HuH-7 (cell line): ENCODE data around the gene SPON1.
"Not testable (repeated sequence)": the region's sequence is repeated elsewhere in the genome, so short reads cannot be mapped to it uniquely, and the experiment has no call there.

Source experiments
- DNase-seq: peaks from one replicate; pipeline ENCODE4 v3.0.0; 2011; ENCODE audit warnings: low spot score

SPON1 gene

GRCh38 chr11:13962562-13963168, at the start of gene SPON1:
SPON1 (plus strand) TSS chr11:13962723; CDS start chr11:13962905, 182 bp downstream.
- no peak for DNase-seq

GRCh38 chr11:13917264-13917663, 45.3 kb upstream of the SPON1 start:
- DNase-seq, result no peak

GRCh38 chr11:13917904-13918303, 44.6 kb upstream of the SPON1 start:
- no peak for DNase-seq

- DNase-seq, result no peak
These were observed 41.8 kb upstream of the SPON1 start for GRCh38 chr11:13920756-13921155.

DNA sequence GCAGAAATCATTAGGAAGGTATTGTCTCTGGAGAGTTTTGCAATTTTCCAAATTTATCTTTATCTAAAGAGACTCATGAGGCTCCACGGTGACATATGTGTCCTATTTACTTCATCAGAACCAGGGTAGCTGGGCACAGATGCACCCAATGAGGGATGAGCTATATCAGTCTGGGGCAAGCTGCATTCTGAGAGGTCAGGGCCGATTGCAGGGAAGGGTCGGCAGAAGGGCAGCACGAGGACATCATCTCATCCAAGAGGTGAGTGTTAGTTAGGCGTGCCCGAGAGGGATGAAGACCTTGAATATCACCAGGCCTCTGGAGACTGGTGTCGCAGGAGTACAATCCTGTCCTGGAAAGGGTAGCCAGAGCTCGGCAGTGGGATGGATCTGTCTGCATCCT, 41.0 kb upstream of the SPON1 start:
- DNase-seq, result no peak

DNA sequence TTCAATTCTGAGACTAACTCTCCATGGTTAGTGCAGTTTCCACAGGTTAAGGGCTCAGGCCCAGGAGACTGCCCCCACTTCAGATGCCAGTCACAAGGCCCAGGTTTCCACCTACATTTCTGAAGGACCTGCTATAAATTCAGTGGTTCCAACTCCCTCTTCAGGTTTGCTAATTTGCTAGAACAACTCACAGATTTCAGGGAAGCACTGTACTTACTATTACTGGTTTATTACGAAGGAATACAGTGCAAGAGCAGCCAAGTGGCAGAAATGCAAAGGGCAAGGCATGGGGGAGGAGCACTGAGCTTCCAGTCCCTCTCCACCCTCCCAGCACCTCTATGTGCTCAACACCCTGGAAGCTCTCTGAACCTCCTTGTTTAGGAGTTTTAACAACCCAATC, 39.3 kb upstream of the SPON1 start:
- no peak for DNase-seq

DNA sequence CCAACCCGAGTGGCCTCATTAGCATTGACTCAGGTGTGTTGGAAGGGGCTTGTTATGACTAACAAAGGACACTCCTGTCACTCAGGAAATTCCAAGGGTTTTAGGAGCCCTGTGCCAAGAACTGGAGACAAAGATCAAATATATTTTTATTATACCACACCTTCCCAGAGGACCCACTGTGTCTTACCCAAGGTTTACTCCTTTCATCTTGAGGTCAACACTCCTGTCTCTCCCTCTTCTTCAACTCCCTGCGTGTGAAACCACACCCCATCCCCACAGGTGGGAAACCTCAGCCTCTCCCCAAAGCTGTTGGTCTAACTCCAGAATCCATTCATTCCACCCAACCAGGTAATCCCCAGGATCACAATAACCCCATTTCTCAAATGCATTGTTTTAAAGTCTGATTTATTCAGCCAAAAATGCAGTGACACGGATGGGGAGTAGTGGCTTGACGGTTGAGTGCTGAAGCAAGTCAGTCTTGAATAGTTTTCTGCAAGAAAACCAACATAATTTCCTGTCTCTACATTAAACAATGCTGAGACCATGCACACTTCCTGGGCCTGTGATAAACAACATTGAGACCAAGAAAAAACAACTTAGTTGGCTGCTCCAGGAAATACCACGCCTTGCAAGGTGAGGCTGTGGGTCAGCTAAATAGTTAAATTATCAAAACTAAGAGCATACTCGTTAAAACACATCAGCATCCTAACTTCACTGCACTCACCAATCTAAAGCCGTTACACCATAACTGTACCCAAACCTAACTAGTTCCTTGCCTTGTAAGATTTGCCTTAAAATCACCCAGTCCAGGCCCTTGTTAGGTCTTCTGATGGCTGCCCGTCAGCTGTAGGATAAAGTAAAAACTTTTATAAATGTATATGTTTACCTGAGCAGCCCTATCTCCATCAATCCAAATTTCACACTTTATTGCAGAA, 38.5 kb upstream of the SPON1 start:
- no peak for DNase-seq

- no peak for DNase-seq
These were observed 37.7 kb upstream of the SPON1 start for GRCh38 chr11:13924801-13925327.

DNA sequence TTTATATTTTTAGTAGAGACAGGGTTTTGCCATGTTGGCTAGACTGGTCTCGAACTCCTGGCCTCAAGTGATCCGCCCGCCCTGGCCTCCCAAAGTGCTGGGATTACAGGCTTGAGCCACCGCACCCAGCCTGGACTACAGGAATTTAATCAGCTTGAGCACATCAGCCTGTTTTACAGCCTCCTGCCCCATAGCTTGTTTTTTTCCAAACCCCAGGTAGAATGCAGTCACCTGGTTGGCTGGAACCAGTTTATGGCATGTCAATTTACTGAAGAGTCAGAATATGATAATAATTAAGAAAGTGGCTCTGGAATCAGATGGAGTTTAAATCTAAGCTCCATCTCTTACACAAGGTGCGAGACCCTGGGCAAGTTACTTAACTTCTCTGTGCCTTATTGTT, 36.2 kb upstream of the SPON1 start:
- not testable (repeated sequence) for DNase-seq

- no peak for DNase-seq
These were observed 35.5 kb upstream of the SPON1 start for GRCh38 chr11:13926981-13927380.

DNA sequence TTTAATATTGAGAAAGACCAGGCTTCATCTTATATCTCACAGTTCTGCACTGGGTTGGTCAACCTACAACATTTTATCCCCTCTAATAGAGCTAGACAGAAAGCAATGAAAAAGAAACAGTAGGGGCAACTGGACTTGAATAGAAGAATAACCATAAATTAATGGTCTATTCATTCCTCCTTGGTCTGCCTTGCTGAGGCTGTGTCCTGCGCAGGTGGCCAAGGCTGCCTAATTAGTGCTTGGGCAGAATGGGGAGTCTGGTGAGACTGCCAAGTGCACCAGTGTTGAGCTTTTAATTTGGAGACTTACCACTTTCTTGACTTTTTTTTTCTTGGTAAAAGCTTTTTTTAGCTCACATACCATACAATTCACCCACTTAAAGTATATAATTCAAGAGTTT, 35.0 kb upstream of the SPON1 start:
- no peak for DNase-seq

DNA sequence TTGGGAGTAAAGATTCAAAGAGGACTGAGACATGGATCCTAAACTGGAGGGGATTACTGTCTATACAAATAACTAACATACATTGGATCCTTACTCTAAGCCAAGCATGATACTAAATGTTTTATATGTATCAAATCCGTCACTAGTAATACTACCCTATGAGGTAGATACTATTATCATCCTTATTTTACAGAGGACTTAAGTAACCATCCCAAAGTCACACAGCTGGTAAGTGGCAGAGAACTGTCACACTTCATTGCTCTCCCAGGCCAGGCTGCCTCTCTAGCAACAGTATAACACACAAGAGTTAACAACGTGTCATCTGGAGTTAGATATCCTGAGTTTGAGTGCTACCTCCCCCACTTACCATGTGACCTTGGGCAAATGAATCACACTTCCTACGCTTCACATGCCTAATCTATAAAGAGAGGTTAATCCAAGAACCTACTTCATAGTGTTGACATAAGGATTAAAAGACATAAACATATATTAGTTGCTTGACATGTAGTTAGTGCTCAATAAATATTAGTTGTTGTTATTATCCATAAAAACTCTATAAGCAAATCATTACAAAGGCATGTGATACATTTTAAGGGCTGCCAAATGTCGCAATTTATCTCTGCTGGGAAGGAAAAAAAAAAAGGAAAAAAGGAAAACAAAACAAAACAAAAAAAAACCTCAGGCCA, 33.8 kb upstream of the SPON1 start:
- DNase-seq, result no peak

DNA sequence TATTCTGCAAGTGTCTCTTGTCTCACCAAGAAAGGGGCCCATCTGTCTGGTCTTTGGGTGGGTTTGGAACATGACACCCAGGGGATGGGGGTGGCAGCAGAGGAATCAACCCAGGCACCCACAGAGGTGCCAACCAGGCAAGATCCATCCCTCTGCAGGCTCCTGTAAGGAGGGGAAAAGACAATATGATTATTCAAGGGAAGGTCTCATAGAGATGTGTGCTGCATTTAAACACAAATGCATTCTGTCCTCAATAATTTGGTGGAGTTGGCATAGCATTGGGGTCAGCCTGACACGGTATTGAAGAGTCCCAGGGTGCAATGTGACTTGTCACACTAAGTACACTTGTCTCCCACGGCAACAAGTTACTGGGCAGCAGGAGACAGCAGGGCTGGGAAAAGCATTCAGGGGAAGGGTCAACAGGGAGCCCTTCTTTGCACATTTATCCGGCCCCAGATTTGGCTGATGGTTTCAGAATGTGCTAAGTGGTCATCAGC, 33.1 kb upstream of the SPON1 start:
- DNase-seq, result no peak

GRCh38 chr11:13931356-13931755, 31.2 kb upstream of the SPON1 start:
- no peak for DNase-seq

- DNase-seq, result not testable (repeated sequence)
These were observed 25.4 kb upstream of the SPON1 start for GRCh38 chr11:13937154-13937553.

GRCh38 chr11:13938829-13939228, 23.7 kb upstream of the SPON1 start:
- not testable (repeated sequence) for DNase-seq

DNA sequence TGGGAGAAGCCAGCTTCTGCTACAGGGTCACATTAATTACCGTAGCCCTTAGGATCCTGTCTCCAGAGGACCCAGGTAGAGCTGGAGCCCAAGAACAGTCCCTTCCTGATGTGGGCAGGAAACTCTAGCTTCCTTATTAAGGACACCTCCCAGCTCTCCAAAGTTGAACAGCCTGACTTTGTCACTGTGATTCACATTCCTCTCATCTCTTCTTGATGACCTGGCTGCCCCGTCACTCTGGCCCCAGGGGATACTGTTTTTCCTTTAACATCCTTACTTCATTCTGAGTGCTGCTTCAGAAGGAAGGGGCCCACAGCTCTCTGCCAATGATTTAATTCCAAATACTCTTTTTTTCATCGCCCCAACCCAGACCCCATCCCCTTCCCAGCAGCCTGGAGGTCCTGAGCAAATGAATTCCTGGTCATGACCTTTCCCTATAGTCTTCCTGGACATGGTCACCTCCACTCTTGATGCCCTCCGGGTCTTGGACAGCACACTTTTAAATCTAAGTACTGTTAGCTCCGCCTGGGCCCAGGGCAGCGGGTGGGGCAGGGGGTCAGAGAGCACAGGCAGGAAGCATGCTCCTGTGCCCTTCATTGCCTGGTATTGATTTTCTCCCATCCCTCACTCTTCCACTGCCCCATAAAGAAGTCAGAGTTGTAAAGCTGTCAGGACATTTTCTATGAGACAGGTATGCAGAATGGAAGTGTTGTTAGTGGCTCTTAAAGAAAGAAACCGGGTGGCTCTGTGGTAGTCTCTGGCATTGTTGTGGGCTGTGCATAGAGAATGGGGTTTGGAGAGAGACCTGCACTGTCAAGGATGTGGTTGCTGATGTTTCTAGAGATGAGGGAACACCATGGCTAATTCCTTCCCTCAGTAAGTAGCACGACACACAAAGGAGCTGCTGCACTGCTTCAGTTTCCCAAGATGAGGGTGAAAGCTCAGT, 22.3 kb upstream of the SPON1 start:
- DNase-seq, result no peak

DNA sequence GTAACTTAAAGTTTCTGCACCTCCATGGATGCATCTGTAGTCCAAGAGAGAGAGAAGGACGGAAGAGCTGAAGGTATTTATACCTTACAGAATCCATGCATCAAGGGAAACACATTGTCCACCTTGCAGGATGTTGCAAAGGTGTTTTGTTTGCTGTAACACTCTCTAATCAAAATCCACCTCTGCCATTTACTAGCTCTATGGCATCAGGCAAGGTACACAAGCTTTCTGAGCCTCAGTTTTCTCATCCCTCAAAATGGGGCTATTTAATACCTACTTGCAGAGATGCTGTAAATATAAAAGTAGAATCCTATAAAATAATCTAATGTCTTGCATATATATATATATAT, 21.6 kb upstream of the SPON1 start:
- no peak for DNase-seq

DNA sequence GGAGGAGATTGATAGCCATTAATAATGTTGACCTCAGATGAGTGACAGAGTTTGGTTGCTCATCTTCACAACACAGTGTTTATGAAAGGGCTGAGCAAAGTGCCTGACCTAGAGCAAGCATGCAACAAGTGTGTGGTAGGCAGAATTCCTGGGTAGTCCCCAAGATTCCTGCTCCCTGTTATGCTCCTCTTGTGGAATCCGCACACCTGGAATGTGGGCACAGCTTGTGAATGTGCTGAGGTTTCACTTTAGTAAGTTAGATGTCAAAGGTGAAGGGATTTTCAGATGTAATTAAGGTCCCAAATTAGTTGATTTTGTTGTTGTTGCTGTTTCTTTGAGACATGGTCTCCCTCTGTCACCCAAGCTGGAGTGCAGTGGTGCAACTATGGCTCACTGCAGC, 20.7 kb upstream of the SPON1 start:
- DNase-seq, result no peak

DNA sequence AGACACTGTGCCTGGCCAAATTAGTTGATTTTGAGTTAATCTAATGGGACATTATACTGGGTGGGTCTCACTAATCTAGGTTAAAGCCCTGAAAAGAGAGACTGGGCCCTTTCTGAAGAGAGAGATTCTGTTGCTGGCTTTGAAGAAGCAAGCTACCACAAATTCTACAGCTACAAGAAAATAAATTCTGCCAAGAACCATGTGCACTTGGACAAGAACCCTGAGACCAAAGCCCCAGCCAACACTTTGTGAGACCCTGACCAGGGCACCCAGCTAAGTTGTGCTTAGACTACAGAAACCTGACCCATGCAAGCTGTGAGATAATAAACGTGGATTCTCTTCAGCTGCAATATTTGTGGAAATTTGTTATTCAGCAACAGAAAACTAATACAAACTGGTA, 20.1 kb upstream of the SPON1 start:
- DNase-seq, result no peak

GRCh38 chr11:13942971-13943381, 19.5 kb upstream of the SPON1 start:
- no peak for DNase-seq
